Measurements from ENCODE around the gene MTOR. TPM values are rescaled to one million over a fixed set of nuclear protein-coding genes. Genes with fewer than 3 reads are reported as not detected.

Gene MTOR
- polyA plus RNA-seq, 1 of the 3 experiments (the other 2 are of a cell fraction) = 20.9 TPM

- peaks cover 3 to 12% of the 10 kb centered on the region in 2 experiments for H3K36me3 ChIP-seq (replicated peaks in 1 of 2; ENCODE audit: control insufficient read depth in 1 of 2, insufficient read depth in 2 of 2, low read length in 1 of 2)
- WGBS (ENCODE audit: low lambda C conversion rate) = 48% methylated on average over 7 of the region's 7 CpGs
- peak overlapping the region in 1 of 2 experiments; percentile 18; a peak in 1 of 4 replicates for H3K27ac ChIP-seq (ENCODE audit: low read depth in 2 of 2, low read length in 1 of 2)
- no peak overlapping the region for H3K9ac ChIP-seq
- ChIA-PET CTCF (interaction anchor here (0.9 to 2.2 kb wide), 3 partner anchors 10 to 141 kb away, joined by 3 to 7 read pairs (median 3); no protein-coding TSS in a partner anchor), POLR2A (no interaction called here)
- no peaks in the 10 kb centered on the region for H3K9me3 ChIP-seq
- no peak overlapping the region for H3K4me3 ChIP-seq (ENCODE audit: low read depth in 2 of 2, low read length in 1 of 2)
- H3K79me2 ChIP-seq (ENCODE audit: insufficient read depth) = no peaks in the 10 kb centered on the region
- H3K4me2 ChIP-seq = no peak overlapping the region
- DNase-seq = no peak
- no peaks in the 10 kb centered on the region for H4K20me1 ChIP-seq (ENCODE audit: insufficient read depth)
- H3K9me2 ChIP-seq = no peaks in the 10 kb centered on the region
- H2AFZ ChIP-seq (ENCODE audit: low read depth) = no peak overlapping the region
- peaks cover 33% of the 10 kb centered on the region for H3F3A ChIP-seq (replicated peaks; ENCODE audit: insufficient read depth)
- peaks cover 28 to 30% of the 10 kb centered on the region in 2 experiments for H3K4me1 ChIP-seq (ENCODE audit: control insufficient read depth in 1 of 2, insufficient read depth in 2 of 2, low read depth in 1 of 2, low read length in 1 of 2)
- H3K27me3 ChIP-seq (ENCODE audit: insufficient read depth) = no peaks in the 10 kb centered on the region
- TF ChIP-seq FOXM1 (IDR thresholded peaks at IDR 0.05; ENCODE audit: low read depth) = no peak
- TF ChIP-seq MAX (IDR thresholded peaks at IDR 0.05; ENCODE audit: low read depth) = no peak
- no peak for TF ChIP-seq YY1 (IDR thresholded peaks at IDR 0.05; ENCODE audit: low read depth)
- no peak for TF ChIP-seq GABPA (IDR thresholded peaks at IDR 0.05; ENCODE audit: low read depth)
- no peak for TF ChIP-seq IRF3 (IDR thresholded peaks at IDR 0.05; ENCODE audit: low read depth, low read length)
- no peak for TF ChIP-seq RAD21 (IDR thresholded peaks at IDR 0.05; ENCODE audit: low read length)
- no peak for TF ChIP-seq MEF2A (IDR thresholded peaks at IDR 0.05; ENCODE audit: borderline replicate concordance, low read depth)
- no peak for TF ChIP-seq USF2 (IDR thresholded peaks at IDR 0.05; ENCODE audit: borderline replicate concordance, low read depth, low read length)
- no peak for TF ChIP-seq TAF1 (IDR thresholded peaks at IDR 0.05; ENCODE audit: borderline replicate concordance, low read depth, low read length)
- TF ChIP-seq FOXJ3 (CRISPR knock-in tag; IDR thresholded peaks at IDR 0.05) = no peak
- no peak for TF ChIP-seq NRF1 (IDR thresholded peaks at IDR 0.05; ENCODE audit: low read depth, low read length)
- TF ChIP-seq ELF1 (IDR thresholded peaks at IDR 0.05) = no peak
- TF ChIP-seq POLR2AphosphoS5 (IDR thresholded peaks at IDR 0.05; ENCODE audit: low read depth, low read length) = no peak
- TF ChIP-seq MXI1 (IDR thresholded peaks at IDR 0.05; ENCODE audit: low read depth, low read length) = 0 out of 2 replicates have a peak, but pooled peaks have one; percentile 13
- TF ChIP-seq USF1 (IDR thresholded peaks at IDR 0.05; ENCODE audit: borderline replicate concordance, low read depth) = no peak
- TF ChIP-seq PBX3 (IDR thresholded peaks at IDR 0.05) = peak; percentile 74
- TF ChIP-seq REST (IDR thresholded peaks at IDR 0.05; ENCODE audit: low read depth, low read length) = no peak
- TF ChIP-seq CHD2 (IDR thresholded peaks at IDR 0.05; ENCODE audit: low read length, partially characterized antibody) = no peak
- peak; percentile 24; the same call in 1 of the 2 replicates for TF ChIP-seq TCF12 (IDR thresholded peaks at IDR 0.05)
- peak in 1 of 2 experiments; percentile 64; a peak in 2 of 4 replicates for TF ChIP-seq EP300 (IDR thresholded peaks at IDR 0.05; ENCODE audit: borderline replicate concordance in 1 of 2, low read depth in 1 of 2, low read length in 1 of 2)
- no peak for TF ChIP-seq CTCF (IDR thresholded peaks at IDR 0.05)
- no peak for TF ChIP-seq SMC3 (IDR thresholded peaks at IDR 0.05; ENCODE audit: low read depth, low read length)
- no peak for TF ChIP-seq NFIC (IDR thresholded peaks at IDR 0.05; ENCODE audit: borderline replicate concordance)
These were observed 84.0 kb downstream of the MTOR start for GRCh38 chr1:11178021-11179015.
